K562 (cell line): ENCODE data around the gene PCGF6.

Source experiments
- ATF1 ChIP-seq, 2 experiments: fragments of 450-650 bp in 1 of 2; IDR thresholded peaks; 2 replicates each; pipeline ENCODE4 v1.6.1; 2016; ENCODE audit warnings: missing compliant biosample characterization in 1 of 2, missing genetic modification characterization in 1 of 2
- CEBPZ ChIP-seq: fragments of 150-350 bp; IDR thresholded peaks from 2 replicates; pipeline ENCODE4 v1.6.1; 2014; ENCODE audit warnings: low read depth, mild to moderate bottlenecking, low read length, borderline replicate concordance
- FOXA1 ChIP-seq: fragments of 450-650 bp; IDR thresholded peaks from 2 replicates; pipeline ENCODE4 v1.6.1; 2016; ENCODE audit warnings: mild to moderate bottlenecking, borderline replicate concordance
- ZBTB33 ChIP-seq: sonication (generic); formaldehyde crosslinking; IDR thresholded peaks from 2 replicates; pipeline ENCODE4 v1.8.1; 2023; ENCODE audit warnings: mild to moderate bottlenecking, missing genetic modification reagents
- ZFP36 ChIP-seq: fragments of 150-350 bp; IDR thresholded peaks from 2 replicates; pipeline ENCODE4 v1.6.1; 2018; ENCODE audit warnings: low read length, low read depth; ENCODE audit not compliant: partially characterized antibody

GRCh38 chr10:103333934-103334520 is 16.9 kb downstream of the PCGF6 start:
- no peak for TF ChIP-seq ZFP36
- TF ChIP-seq FOXA1: no peak
- TF ChIP-seq CEBPZ: no peak
- TF ChIP-seq ATF1 (CRISPR knock-in tag; IDR thresholded peaks at IDR 0.05): no peak
- TF ChIP-seq ATF1 (tag; IDR thresholded peaks at IDR 0.05): no peak
- no peak for TF ChIP-seq ZBTB33 (CRISPR knock-in tag)
